H1 (cell line): Measurements from ENCODE around the gene PRLH.

Experiments
- CHD1 ChIP-seq: IDR thresholded peaks from 2 replicates; pipeline ENCODE4 v1.6.1; 2012; ENCODE audit warnings: low read depth, low read length, improper control_type of control experiment
- CHD2 ChIP-seq: IDR thresholded peaks from 2 replicates; pipeline ENCODE4 v1.6.1; 2012; ENCODE audit warnings: low read length, improper control_type of control experiment
- FOSL1 ChIP-seq: IDR thresholded peaks from 2 replicates; pipeline ENCODE4 v1.6.1; 2011; ENCODE audit warnings: mild to moderate bottlenecking, low read depth, low read length, moderate library complexity; ENCODE audit not compliant: insufficient read depth
- GTF2F1 ChIP-seq: IDR thresholded peaks from 2 replicates; pipeline ENCODE4 v1.6.1; 2012; ENCODE audit warnings: low read depth, low read length, improper control_type of control experiment, borderline replicate concordance
- POLR2AphosphoS5 ChIP-seq: IDR thresholded peaks from 2 replicates; pipeline ENCODE4 v1.6.1; 2011; ENCODE audit warnings: low read depth, low read length
- RXRA ChIP-seq: IDR thresholded peaks from 2 replicates; pipeline ENCODE4 v1.6.1; 2011; ENCODE audit warnings: low read depth, mild to moderate bottlenecking, low read length, moderate library complexity; ENCODE audit not compliant: insufficient read depth

DNA sequence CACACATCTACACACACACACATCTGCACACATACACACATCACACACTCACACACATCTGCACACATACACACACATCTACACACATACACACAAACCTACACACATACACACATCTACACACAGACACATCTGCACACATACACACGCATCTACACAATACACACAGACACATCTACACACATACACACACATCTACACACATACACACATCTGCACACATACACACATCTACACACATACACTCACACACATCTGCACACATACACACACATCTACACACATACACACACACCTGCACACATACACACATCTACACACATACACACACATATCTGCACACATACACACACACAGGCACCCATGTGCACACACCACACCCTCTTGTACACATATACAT is 400 bp upstream of the PRLH start:
- TF ChIP-seq CHD2, result no peak
- TF ChIP-seq RXRA, result no peak
- no peak for TF ChIP-seq CHD1
- no peak for TF ChIP-seq POLR2AphosphoS5
- TF ChIP-seq GTF2F1, result no peak
- TF ChIP-seq FOSL1, result no peak
